Fibroblast of the aortic adventitia (primary cell): ENCODE data around the gene ARMC9. TPM values are rescaled to one million over a fixed set of nuclear protein-coding genes. Genes with fewer than 3 reads are reported as not detected.
"Not testable (repeated sequence)": the region's sequence is repeated elsewhere in the genome, so short reads cannot be mapped to it uniquely, and the experiment has no call there.

Experiments
- DNase-seq: peaks from one replicate; pipeline ENCODE4 v3.0.0-alpha.2; 2010; ENCODE audit warnings: low read depth
- H3K4me3 ChIP-seq: 2 replicates; pipeline ENCODE4 v1.5.1; 2011; ENCODE audit warnings: low read depth, mild to moderate bottlenecking, control low read depth, low read length, moderate library complexity
- total RNA-seq: library from RNA; depleted of rRNA; stranded (reverse); fragments of >200 nt; gene quantifications from 2 replicates; pipeline ENCODE4 v1.2.3, GENCODE V29; 2012; ENCODE audit warnings: low replicate concordance
- TF ChIP-seq, protein P1 (sequence below): IDR thresholded peaks from 2 replicates; pipeline ENCODE4 v1.5.1; 2011; ENCODE audit warnings: mild to moderate bottlenecking, low read length, control low read depth, inconsistent platforms; ENCODE audit not compliant: insufficient read depth

The ARMC9 gene
- total RNA-seq, 1 donor = 94.4 TPM

- no peak overlapping the region for H3K4me3 ChIP-seq
- TF ChIP-seq, protein P1, sequence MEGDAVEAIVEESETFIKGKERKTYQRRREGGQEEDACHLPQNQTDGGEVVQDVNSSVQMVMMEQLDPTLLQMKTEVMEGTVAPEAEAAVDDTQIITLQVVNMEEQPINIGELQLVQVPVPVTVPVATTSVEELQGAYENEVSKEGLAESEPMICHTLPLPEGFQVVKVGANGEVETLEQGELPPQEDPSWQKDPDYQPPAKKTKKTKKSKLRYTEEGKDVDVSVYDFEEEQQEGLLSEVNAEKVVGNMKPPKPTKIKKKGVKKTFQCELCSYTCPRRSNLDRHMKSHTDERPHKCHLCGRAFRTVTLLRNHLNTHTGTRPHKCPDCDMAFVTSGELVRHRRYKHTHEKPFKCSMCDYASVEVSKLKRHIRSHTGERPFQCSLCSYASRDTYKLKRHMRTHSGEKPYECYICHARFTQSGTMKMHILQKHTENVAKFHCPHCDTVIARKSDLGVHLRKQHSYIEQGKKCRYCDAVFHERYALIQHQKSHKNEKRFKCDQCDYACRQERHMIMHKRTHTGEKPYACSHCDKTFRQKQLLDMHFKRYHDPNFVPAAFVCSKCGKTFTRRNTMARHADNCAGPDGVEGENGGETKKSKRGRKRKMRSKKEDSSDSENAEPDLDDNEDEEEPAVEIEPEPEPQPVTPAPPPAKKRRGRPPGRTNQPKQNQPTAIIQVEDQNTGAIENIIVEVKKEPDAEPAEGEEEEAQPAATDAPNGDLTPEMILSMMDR = no peak
- peak; percentile 14 for DNase-seq
Measured at GRCh38 chr2:231348173-231348572, 149.7 kb downstream of the ARMC9 start.

DNA sequence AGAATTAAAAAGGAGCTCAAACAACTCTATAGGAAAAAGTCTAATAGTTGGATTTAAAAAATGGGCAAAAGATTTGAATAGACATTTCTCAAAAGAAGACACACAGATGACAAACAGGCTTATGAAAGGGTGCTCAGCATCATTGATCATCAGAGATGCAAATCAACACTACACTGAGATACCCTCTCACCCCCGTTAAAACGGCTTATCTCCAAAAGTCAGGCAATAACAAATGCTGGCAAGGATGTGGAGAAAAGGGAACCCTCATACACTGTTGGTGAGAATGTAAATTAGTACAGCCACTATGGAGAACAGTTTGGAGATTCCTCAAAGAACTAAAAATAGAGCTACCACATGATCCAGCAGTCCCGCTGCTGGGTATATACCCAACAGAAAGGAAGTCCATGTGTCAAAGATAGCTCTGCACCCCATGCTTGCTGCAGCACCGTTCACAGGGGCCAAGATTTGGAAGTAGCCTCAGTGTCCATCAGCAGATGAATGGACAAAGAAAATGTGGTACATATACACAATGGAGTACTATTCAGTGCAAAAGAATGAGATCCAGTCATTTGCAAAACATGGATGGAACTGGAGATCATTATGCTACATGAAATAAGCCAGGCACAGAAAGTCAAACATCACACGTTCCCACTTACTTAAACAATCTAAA lies 150.4 kb downstream of the ARMC9 start:
- TF ChIP-seq, protein P1 = no peak
- no peak overlapping the region for H3K4me3 ChIP-seq
- DNase-seq = peak; percentile 19

- not testable (repeated sequence) for DNase-seq, H3K4me3 ChIP-seq
Measured at GRCh38 chr2:231349374-231349735, 150.9 kb downstream of the ARMC9 start.

DNA sequence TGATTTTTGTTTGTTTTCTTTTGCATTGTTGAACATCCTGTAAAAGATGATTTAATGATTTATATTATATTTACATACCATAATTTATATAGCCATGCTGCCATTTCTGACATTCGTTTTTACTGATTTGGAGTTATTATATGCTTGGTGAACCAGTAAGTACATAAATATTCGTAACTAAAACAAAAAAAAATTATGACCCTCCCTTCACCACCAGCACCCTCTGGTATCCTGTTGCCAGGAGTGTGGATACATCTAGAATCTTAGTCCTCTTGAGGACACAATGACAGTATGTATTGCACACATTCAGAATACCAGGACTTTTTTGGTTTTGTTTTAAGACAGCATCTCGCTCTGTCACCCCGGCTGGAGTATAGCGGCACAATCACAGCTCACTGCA lies 153.2 kb downstream of the ARMC9 start:
- H3K4me3 ChIP-seq = no peak overlapping the region
- no peak for DNase-seq
- TF ChIP-seq, protein P1 = no peak

GRCh38 chr2:231353469-231353868 lies 155.0 kb downstream of the ARMC9 start:
- no peak for DNase-seq
- TF ChIP-seq, protein P1 = no peak
- no peak overlapping the region for H3K4me3 ChIP-seq

DNA sequence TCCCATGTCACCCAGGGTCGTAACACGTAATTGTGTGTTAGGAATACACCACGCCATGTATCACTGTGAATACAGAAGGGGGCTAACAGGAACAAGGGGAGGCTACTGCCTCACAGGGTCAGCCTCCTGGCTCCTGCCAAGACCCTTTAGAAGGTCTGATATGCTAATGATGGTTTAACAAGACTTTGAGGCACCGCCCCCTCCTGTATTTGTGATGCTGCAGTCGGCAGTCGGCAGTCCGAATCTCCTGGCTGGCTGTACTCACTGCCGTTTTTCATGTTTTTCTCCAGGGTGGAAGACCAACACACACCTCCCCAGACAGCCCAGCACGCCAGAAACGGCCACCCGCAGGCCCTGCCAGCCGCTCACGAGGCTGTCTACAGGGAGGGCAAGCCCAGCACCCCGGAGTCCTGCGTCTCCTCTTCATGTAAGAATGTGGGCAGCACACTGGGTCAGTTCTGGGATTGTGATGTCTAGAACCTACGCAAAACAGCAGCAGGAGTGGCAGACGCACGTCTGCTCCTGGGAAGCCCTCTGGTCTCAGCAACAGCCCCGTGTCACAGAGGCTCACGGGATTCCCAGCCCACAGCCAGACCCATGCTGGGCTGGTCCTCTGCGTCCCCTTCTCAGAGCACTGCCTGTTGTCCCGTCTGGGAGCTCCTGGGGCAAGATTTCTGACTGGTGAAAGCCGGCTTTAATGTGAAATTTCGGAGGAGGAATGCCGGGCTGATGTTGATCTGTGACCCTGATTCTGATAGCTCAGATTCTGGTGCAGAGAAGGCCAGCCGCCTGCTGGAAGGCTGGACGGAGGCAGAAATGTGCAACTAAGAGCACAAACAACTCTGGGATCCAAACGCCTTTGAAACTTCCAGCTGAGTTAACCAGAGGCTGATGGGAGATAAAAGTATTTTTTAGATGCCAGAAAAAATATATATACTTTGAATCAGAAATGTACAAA lies 157.4 kb downstream of the ARMC9 start:
- peak; percentile 21 for DNase-seq
- TF ChIP-seq, protein P1 = no peak
- no peak overlapping the region for H3K4me3 ChIP-seq

DNA sequence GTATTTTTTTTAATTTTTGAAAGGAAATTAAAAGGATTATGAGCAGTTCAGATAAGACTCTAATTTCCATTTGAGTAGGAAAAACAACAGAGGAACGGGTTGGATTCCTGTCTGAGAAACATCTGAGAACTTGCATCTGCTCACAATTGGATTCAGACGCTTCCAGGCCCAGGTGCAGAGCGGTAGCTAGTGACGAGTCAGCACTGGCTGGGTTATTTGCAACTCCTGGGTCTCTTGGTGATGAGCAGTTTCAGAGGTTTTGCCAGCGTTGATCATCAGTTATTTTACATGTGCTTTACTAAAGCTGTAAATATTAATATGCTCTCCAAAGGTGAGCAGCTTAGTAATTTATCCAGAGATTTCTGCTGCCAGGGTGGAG lies 158.0 kb downstream of the ARMC9 start:
- H3K4me3 ChIP-seq = no peak overlapping the region
- TF ChIP-seq, protein P1 = no peak
- DNase-seq = peak; percentile 9
